ENCODE data around the gene P2RX3.
"Not testable (repeated sequence)": the region's sequence is repeated elsewhere in the genome, so short reads cannot be mapped to it uniquely, and the experiment has no call there.

GRCh38 chr11:57336856-57337255, 1.3 kb upstream of the P2RX3 start:
- TF ChIP-seq PHF8 (conservative IDR thresholded peaks at IDR 0.05; ENCODE audit: low read depth, low read length); POLR2A (IDR thresholded peaks at IDR 0.05; ENCODE audit: control extremely low read depth in 1 of 2, low read depth in 2 of 2, low read length in 2 of 2); SRF (IDR thresholded peaks at IDR 0.05; ENCODE audit: low read depth, low read length); EZH2 (IDR thresholded peaks at IDR 0.05; ENCODE audit: low read depth, low read length, severe bottlenecking): not testable (repeated sequence)
- TF ChIP-seq, protein P1, sequence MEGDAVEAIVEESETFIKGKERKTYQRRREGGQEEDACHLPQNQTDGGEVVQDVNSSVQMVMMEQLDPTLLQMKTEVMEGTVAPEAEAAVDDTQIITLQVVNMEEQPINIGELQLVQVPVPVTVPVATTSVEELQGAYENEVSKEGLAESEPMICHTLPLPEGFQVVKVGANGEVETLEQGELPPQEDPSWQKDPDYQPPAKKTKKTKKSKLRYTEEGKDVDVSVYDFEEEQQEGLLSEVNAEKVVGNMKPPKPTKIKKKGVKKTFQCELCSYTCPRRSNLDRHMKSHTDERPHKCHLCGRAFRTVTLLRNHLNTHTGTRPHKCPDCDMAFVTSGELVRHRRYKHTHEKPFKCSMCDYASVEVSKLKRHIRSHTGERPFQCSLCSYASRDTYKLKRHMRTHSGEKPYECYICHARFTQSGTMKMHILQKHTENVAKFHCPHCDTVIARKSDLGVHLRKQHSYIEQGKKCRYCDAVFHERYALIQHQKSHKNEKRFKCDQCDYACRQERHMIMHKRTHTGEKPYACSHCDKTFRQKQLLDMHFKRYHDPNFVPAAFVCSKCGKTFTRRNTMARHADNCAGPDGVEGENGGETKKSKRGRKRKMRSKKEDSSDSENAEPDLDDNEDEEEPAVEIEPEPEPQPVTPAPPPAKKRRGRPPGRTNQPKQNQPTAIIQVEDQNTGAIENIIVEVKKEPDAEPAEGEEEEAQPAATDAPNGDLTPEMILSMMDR (IDR thresholded peaks at IDR 0.05; ENCODE audit: control extremely low read depth in 1 of 3, insufficient read depth in 1 of 3, low read depth in 1 of 3, low read length in 3 of 3): not testable (repeated sequence)
- TF ChIP-seq, protein P2, sequence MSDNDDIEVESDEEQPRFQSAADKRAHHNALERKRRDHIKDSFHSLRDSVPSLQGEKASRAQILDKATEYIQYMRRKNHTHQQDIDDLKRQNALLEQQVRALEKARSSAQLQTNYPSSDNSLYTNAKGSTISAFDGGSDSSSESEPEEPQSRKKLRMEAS (IDR thresholded peaks at IDR 0.05): not testable (repeated sequence)

All from H1 (cell line).